ENCODE results near the gene CCL18. TPM values are rescaled to one million over a fixed set of nuclear protein-coding genes. Genes with fewer than 3 reads are reported as not detected.
"Not testable (repeated sequence)": the region's sequence is repeated elsewhere in the genome, so short reads cannot be mapped to it uniquely, and the experiment has no call there.

The CCL18 gene
- not detected for polyA plus RNA-seq (ENCODE audit: insufficient read length)

GRCh38 chr17:36063786-36064541, at the start of gene CCL18:
Gene CCL18 (plus strand): TSS chr17:36064272. CDS start chr17:36064343, 71 bp downstream.
- no peak for DNase-seq (ENCODE audit: low read depth)

GRCh38 chr17:36014946-36015345, 49.1 kb upstream of the CCL18 start:
- DNase-seq (ENCODE audit: low read depth): no peak

GRCh38 chr17:36015895-36016294, 48.2 kb upstream of the CCL18 start:
- not testable (repeated sequence) for DNase-seq (ENCODE audit: low read depth)

- no peak for DNase-seq (ENCODE audit: low read depth)
Observed at GRCh38 chr17:36016555-36016954, 47.5 kb upstream of the CCL18 start.

GRCh38 chr17:36017799-36018198, 46.3 kb upstream of the CCL18 start, which contains the start of gene CCL23:
Gene CCL23 (minus strand): TSS chr17:36017972. CDS start chr17:36017897, 75 bp downstream.
- no peak for DNase-seq (ENCODE audit: low read depth)

- no peak for DNase-seq (ENCODE audit: low read depth)
Observed at GRCh38 chr17:36019423-36019822, 44.6 kb upstream of the CCL18 start.

- DNase-seq (ENCODE audit: low read depth): no peak
Observed at GRCh38 chr17:36024106-36024869, 39.8 kb upstream of the CCL18 start.

GRCh38 chr17:36027761-36028160, 36.3 kb upstream of the CCL18 start:
- no peak for DNase-seq (ENCODE audit: low read depth)

GRCh38 chr17:36030956-36031355, 33.1 kb upstream of the CCL18 start:
- no peak for DNase-seq (ENCODE audit: low read depth)

- no peak for DNase-seq (ENCODE audit: low read depth)
Observed at GRCh38 chr17:36034127-36034526, 29.9 kb upstream of the CCL18 start.

- DNase-seq (ENCODE audit: low read depth): no peak
Observed at GRCh38 chr17:36036235-36036634, 27.8 kb upstream of the CCL18 start.

GRCh38 chr17:36048066-36048465, 16.0 kb upstream of the CCL18 start:
- DNase-seq (ENCODE audit: low read depth): no peak

- no peak for DNase-seq (ENCODE audit: low read depth)
Observed at GRCh38 chr17:36049643-36050042, 14.4 kb upstream of the CCL18 start.

- DNase-seq (ENCODE audit: low read depth): no peak
Observed at GRCh38 chr17:36055171-36055570, 8.9 kb upstream of the CCL18 start.

GRCh38 chr17:36055921-36056520, 8.1 kb upstream of the CCL18 start:
- DNase-seq (ENCODE audit: low read depth): no peak

- DNase-seq (ENCODE audit: low read depth): no peak
Observed at GRCh38 chr17:36057911-36058310, 6.2 kb upstream of the CCL18 start.

- DNase-seq (ENCODE audit: low read depth): no peak
Observed at GRCh38 chr17:36059406-36059805, 4.7 kb upstream of the CCL18 start.

- no peak for DNase-seq (ENCODE audit: low read depth)
Observed at GRCh38 chr17:36060816-36061215, 3.3 kb upstream of the CCL18 start.

- DNase-seq (ENCODE audit: low read depth): no peak
Observed at GRCh38 chr17:36066365-36066985, 2.4 kb downstream of the CCL18 start.

- DNase-seq (ENCODE audit: low read depth): no peak
Observed at GRCh38 chr17:36068524-36068923, 4.5 kb downstream of the CCL18 start.

GRCh38 chr17:36069136-36069535, 5.1 kb downstream of the CCL18 start:
- DNase-seq (ENCODE audit: low read depth): no peak

- no peak for DNase-seq (ENCODE audit: low read depth)
Observed at GRCh38 chr17:36070427-36070826, 6.4 kb downstream of the CCL18 start.
